Renal pelvis (tissue), 4 donors: ENCODE data around the gene ADAM17. TPM values are rescaled to one million over a fixed set of nuclear protein-coding genes. Genes with fewer than 3 reads are reported as not detected.
A peak's percentile ranks its signal among the peaks of the same experiment; 100 is the strongest.
"Not testable (repeated sequence)": the region's sequence is repeated elsewhere in the genome, so short reads cannot be mapped to it uniquely, and the experiment has no call there.

Experiments used
- DNase-seq: peaks from one replicate; pipeline ENCODE4 v3.0.0-alpha.2; 2013
- polyA plus RNA-seq, 3 donors: library from polyadenylated mRNA; unstranded; fragments of 120-200 nt; gene quantifications; one replicate each; pipeline ENCODE4 v1.2.1, GENCODE V29; 2013; ENCODE audit not compliant: insufficient read length in 3 of 3

Gene ADAM17
- polyA plus RNA-seq, 3 donors = 37.3 to 53.0 (median 45.5) TPM

DNA sequence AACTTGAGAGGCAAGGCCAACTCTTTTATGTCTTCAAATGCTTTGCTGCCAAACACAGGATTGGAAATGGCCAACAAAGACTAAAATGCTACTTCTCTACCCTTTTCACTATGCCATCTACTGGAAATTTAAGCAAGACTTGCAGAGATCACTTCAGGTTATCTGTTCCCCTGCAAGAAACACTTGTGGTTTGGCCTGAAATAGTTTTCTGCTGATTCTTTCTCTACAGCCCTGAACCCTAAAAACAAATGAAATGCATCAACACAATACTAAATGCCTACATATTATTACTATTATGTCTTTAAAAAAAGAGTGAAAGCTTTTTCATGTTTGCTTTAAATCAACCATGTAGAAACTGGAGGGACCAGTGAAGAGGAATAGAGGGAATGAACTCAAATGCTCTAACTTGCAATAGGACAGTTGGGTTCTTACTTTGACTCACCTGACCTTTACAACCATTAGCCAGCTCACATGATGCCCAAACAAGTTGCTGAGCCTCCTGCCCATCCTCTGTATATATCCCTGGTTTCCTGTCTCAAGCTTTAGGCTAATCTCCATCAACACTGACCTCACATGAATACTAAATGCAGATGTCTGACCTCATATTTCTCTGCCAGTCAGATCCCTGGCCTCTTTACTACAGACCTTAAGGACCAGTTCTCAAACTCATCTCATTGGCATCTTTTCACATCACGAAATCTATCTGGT, 17.5 kb upstream of the ADAM17 start:
- DNase-seq = no peak

DNA sequence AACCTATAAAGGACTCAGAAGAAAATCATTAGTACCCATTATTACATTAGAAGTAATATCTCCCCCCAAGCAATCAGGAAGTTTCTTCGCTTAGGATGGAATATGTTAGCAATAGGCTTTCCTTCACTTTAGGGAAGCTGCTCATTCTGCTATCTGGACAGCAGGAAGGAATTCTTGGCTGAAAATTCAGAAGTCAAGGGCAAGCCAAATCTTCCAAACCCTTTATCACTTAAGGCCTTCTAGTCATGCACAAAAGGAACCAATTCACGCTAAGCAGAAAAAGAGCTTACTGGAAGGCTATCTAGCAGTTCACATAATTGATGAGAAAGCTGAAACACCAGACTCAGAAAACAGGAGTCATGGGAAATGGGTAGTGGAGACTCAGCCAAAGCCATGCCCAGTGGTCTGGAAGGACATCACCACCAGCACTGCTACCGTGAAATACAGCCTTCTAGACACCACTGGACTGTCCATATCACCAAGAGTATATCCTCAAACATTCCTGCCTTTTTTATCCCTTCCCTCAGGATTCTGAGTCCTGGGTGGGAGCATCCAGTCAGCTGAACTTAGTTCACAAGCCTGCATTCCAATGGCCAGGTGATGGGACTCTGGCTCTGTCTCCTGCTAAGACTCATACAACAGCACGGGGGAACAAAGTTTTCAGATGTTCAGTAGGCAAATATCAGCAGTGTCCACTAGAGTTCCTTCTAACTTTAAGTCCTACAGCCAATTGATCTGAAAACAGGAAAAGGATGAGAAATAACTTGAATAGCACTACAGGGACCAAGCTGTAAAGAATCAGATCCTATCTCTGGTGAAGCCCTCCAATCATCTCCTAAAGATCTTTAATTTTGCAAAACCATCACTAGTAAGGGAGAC, 14.8 kb upstream of the ADAM17 start:
- DNase-seq = no peak

DNA sequence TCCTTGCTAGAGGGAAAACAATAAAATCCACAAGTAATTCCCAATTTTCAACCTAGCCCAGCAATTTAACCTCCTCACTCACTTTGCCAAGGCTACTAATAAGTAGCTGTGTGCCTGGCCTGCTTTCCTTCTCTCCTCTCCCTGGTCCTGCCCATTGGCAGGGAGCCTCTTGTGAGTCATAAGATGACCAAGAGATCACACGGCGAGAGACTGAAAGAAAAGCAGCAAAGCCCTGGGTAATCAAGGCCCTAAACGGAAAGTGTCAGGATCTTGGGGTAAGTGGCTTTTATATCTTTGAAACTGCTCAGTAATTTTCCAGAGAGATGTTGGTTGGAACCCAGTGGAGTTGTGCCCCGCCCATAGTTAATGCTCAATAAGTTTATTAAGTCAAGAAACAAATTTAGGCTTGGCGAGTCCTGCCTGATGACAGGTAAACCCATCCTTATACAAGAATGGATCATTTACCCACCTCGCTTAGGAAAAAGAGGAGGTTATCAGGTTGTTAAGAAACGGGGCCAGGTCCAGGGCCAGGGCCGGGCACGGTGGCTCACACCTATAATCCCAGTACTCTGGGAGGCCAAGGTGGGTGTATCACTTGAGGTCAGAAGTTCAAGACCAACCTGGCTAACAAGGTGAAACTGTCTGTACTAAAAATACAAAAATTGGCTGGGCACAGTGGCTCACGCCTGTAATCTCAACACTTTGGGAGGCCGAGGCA, 10.0 kb upstream of the ADAM17 start:
- no peak for DNase-seq

DNA sequence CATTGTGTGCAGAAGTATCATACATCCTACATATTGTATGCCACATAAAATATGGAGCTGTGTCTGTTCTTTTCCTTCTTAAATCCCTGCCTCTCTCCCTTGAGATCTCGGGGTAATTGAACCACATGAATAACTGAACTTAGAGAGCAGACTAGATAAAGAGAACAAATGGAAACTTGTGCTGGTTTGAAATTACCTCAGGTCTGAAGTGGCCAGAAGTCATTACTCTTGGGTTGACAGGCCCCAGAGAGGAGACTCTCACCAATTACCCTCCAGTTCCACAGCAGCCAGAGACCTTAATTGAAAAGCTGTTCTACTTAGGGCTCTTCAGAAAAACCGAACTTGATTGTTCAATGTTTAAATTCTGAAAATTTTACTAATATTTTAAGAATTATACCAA, 5.0 kb upstream of the ADAM17 start:
- no peak for DNase-seq

DNA sequence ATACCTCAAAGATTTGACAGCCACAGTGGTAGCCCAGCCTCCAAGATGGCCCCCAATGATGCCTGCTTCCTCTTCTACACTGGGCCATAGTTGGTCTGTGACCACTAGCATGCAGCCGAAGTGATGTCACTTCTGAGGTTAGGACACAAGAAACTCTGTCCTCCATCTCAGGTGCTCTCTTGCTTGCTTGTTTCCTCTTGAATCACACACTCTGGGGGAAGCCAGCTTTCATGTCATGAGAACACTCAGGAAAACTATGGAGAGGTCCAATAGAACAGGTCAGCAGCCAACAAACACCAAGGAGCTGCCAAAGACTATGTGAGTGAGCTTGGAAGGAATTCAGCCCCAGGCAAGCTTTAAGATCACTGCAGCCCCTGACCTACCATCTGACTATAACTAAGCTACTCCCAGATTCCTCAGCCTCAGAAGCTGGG, 3.3 kb upstream of the ADAM17 start:
- DNase-seq = no peak

DNA sequence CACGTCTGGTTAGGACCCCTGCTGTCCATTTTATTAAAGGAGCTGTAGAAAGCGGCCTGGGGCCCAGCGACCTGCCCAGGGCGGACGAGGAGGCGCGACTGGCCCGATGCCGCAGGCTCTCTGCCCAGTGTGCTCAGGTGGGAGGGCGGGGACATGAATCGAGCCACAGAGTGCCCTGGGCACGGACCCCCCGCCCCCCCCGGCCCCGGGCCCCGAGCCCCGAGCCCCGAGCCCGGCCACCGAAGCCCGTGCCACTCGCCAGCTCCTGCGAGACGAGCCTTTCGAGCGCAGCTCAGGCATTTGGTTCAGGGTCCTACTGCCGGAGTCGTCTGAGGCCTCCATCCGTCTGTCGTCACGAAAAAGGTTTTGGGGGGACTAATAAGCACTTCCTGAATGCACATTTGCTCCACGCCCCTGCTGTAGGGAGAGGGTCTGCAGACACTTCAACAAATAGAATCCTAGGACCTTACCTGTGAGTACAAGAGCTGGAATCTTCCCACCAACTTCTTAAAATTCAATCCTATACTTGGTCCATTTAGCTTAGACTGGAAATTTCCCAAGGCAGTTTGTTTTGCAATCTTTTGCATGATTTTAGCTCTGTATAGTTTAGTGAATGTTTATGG, 602 bp upstream of the ADAM17 start:
- peak; percentile 28 for DNase-seq

DNA sequence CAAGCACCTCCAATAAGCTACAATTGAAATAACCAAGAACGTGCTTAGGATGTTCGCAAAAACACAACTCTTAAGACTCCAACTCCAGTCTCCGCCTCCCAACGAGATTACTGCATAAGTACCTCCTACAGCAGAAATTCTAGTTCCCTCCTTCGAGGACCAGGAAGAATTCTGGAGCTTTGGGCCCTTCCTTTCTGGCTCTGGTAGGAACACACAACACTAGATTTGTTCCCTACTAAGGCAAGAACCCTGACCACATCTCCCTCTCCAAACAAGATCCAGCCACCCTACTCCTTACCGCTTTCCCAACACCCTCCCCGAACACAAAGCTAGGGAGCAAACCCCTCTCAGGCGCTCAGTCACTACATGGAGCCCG, 721 bp downstream of the ADAM17 start:
- peak; percentile 59 for DNase-seq

DNA sequence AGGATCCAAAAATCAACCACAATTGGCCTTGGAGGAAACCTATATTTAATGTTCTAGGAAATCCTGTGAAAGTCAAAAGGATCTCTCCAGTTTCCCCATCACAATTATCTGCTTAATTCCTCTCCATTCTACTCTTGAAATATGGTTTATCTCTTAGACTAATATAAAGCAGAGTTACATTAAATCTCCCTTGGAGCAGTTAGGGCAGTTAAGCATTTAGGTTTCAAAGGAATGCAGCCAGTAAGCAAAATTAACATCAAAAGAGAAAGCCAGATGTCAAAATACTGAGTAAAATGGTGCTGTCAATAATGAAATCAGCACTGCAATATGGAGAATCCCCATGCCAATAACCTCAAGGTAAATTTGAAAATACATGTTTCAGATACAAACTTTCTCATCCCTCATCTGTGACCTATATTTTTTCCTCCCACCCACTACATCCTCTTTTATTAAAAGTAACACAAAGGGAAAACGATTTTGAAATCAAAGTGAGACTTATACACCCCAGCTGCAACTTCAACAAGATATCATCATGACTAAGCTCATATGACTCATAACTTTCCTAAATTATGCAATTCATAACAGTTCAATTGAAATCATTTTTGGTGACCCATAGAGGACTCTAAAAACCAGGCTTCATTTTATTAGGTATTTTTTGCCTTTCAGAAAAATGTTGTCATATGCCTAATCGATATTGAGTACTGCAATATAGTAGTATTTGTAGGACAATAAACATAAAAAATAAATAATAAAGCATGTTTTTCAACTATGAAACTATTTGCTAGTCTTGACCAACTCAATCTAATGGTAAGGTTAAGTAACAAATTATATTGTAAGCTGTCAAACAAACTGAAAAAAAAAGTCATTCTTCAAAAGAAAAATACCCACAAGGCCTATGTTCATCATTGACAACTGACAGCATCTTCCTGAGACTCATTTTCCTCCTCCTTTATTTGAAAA, 3.1 kb downstream of the ADAM17 start:
- DNase-seq = no peak

DNA sequence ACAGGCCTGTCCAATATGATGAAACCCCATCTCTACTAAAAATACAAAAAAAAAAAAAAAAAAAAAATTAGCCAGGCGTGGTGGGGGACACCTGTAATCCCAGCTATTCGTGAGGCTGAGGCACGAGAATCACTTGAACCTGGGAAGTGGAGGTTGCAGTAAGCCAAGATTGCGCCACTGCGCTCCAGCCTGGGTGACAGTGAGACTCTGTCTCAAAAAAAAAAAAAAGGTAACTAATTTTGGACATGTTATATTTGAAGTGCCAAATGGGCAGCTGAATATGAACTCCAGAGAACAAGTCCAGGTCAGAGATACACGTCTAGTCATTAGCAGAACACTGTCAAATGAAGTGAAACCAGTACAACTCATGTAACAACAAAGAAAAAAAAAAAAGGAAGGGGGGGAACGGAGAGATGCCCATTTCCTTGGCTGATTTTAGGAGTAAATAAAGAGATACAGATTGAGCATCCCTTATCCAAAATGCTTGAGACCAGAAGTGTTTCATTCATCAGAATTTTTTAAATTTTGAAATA, 4.7 kb downstream of the ADAM17 start:
- DNase-seq = not testable (repeated sequence)

DNA sequence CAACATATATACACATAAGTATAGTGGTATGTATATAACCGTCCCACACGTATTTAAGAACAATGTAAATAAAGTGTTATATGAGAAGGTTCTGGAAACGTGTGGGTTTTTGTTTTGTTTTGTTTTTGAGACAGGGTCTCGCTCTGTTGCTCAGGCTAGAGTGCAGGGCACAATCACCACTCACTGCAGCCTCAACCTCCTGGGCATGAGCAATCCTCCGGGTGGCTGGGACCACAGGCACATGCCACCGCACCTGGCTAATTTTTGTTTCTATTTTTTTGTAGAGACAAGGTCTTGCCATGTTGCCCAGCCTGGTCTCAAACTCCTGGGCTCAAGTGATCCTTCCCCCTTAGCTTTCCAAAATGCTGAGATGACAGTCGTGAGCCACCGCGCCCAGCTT, 6.2 kb downstream of the ADAM17 start:
- no peak for DNase-seq

DNA sequence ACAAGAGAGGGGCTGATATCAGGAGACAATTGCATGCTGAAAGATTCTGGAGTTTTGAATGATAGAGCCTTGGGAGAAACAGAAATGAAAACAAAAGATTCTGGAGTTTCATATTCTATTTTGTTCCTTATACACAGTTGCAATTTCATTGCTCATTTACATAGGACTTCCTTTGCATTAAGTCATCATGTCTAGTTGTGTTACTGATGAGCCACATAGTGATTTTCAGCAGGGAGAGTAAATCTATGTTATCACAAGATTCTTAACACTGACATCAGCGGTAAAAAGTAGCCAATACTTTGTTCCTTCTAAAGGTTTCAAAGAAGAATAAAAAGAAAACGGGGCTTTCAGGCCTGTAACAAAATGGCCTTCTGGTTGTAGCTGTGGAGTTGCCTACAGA, 7.1 kb downstream of the ADAM17 start:
- DNase-seq = no peak

DNA sequence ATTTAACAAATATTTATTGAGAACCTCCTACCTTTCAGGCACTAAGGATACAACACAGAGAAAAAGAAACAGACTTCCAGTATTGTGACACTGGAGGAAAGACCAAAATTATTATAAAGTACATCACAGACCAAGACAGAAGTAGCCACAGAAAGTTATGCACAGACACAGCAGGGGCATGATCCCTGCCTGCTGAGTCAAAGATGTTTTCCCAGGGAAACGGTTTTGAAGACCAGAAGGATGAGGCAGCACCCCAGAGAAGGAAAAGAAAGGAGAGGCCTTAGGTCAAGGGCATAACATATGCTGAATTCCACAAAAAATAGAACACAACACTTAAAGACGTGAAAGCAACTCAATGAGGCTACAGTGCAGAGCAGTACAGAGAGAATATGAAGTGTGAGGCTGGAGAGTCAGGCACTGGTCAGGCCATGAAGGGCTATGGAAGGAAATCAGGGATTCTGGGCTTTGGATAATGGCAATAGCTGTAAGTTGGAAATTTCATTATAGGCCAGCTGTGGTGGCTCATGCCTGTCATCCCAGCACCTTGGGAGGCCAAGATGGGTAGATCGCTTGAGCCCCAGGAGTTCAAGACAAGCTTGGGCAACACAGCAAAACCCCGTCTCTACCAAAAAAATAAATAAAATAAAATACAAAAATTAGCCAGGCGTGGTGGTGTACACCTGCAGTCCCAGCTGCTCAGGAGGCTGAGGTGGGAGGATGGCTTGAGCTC, 8.2 kb downstream of the ADAM17 start:
- DNase-seq = no peak

DNA sequence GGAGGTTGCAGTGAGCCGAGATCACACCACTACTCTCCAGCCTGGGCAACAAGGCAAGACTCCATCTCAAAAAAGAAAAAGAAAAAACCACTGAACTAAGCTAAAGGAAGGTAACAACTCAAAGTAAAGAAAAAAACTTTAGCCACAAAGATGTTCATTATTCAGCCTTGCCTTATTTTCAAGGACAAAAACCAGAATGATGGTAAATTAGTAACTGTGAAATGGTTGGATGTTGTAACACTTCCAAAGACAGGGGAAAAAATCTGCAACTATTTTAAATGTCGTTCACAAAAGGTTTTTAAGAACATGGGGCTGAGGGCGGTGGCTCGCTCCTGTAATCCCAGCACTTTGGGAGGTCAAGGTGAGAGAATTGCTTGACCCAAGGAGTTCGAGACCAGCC, 10.1 kb downstream of the ADAM17 start:
- no peak for DNase-seq

DNA sequence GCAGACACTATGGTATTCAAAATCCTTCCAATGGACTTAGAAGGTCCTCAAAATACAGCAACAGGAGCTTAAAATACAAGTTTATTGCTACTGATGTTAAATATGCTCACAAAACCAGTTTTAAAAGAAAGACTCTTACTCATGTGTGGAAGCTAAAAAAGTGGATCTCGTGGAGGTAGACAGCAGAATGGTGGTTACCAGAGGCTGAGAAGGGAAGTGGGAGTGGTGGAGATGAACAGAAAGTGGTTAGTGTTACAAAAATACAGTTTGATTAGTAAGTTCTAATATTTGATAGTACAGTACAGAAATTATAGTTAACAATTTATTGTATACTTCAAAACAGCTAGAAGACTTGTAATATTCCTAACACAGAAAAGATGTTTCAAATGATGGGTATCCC, 12.1 kb downstream of the ADAM17 start:
- no peak for DNase-seq

DNA sequence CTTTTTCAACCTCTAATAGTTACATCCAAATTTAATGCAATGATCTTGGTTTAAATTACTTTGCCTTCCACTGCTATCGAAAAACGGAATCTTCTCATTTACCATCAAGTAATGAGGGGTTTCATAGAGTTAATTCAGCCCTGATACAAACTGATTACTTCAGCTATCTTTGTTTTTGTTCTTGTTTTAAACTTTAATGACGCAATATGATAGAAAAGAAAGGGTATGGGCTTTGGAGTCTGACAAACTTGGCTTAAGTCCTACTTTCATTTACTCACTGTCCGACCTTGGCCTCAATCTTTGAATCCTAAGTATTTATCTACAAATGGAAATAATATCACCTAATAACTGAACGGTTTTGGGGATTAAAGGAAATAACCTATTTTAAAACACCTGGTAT, 16.1 kb downstream of the ADAM17 start:
- DNase-seq = no peak

DNA sequence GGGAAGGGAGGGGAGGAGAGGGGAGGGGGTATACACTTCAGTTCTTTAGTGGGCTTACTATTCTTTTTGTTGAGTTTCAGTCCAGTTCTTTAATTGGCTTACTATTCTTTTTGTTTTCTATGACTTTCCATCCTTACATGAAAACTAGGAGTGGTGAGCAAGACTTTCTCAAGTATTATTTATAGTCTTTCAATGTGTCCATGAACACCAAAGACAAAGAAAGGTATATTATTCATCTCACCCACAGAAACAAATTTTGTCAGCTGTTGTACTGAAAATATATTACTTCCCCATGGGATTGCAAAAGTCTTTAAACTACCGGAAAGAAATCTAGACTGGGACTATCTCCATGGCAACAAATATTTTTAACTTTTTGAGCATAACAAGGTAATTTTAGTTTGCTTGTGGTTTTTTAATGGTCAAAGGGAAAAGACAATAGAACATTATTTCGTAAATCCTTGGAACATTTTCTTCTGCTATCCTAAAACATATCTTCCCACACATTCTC, 17.6 kb downstream of the ADAM17 start:
- DNase-seq = peak; percentile 35

DNA sequence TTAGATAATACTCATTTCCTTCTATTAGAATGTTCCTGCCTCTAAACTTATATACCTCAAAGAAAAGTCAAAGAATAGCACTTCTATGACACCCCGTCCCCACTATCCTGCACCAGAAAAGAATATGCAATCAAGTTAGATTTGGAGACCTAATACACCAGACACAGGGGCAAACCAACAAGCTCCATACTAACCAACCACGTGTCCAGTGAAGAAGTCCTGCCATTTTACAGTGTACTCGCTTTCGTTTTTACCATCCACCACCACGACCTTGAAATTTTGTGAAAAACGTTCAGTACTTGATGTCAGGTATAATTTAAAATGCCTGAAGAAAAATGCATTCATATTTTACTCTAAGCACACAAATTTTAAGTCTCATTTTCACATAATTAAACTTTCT, 19.1 kb downstream of the ADAM17 start:
- DNase-seq = no peak

DNA sequence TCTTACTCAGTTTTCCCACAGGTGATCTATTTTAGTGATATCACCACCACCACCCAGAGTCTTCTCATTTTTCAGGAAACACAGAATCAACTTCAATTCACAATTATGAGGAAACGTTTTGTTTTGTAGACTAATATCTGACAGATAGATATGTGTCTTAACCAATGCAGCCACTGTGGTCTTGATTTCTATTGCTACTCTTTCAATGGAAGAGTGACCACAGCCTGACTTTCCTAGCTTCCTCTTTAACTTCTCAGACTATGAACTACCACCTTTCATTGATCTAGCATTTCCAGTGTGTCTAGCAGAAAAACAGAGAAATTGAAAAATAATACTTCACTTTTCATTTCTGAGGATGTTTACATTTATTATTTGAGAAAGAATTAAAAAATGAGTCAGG, 20.5 kb downstream of the ADAM17 start:
- no peak for DNase-seq

DNA sequence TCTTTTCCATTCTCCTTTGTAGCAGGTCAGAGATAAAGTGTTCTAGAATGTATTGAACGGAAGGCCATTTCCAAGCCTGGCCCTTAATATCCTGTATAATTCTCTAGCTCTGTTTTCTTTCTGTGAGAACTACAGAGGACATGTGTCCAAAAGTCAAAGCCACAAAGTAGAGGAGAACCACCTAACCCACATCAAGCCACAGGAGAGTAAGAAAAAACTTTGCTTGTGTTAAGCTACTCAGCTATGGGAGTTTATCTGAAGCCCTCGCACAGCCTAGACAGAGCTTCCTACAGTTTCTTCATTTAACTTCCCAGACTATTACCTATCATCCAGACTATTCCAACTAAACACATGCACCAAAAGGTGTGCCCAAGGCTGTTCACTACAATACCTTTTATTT, 22.0 kb downstream of the ADAM17 start:
- no peak for DNase-seq

DNA sequence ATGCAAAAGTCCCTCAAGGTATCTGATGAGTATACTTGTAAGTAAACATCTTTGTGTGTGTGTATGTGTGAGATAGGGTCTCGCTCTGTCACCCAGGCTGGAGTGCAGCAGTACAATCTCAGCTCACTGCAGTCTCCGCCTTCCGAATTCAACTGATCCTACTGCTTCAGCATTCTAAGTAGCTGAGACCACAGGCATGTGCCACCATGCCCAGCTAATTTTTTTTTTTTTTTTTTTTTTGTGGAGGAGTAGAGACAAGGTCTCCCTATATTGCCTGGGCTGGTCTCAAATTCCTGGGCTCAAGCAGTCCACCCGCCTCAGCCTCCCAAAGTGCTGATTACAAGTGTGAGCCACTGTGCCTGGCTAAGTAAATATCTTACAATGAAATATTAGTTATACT, 23.2 kb downstream of the ADAM17 start:
- no peak for DNase-seq
